Fibroblast of lung (primary cell): ENCODE measurements around the gene UBE2QL1.

Source experiments
- CTCF ChIP-seq, 2 donors: IDR thresholded peaks in 1 of 2; conservative IDR thresholded peaks in 1 of 2; 1 replicate in 1 of 2; 2 replicates in 1 of 2; pipeline ENCODE4 v1.5.1; 2011 to 2012; ENCODE audit warnings: low read length in 2 of 2, control low read depth in 1 of 2, inconsistent platforms in 1 of 2, low read depth in 1 of 2, mild to moderate bottlenecking in 1 of 2
- EZH2 ChIP-seq: IDR thresholded peaks from 2 replicates; pipeline ENCODE4 v1.5.1; 2012; ENCODE audit warnings: low read length, control low read depth, mild to moderate bottlenecking; ENCODE audit errors: missing control alignments

DNA sequence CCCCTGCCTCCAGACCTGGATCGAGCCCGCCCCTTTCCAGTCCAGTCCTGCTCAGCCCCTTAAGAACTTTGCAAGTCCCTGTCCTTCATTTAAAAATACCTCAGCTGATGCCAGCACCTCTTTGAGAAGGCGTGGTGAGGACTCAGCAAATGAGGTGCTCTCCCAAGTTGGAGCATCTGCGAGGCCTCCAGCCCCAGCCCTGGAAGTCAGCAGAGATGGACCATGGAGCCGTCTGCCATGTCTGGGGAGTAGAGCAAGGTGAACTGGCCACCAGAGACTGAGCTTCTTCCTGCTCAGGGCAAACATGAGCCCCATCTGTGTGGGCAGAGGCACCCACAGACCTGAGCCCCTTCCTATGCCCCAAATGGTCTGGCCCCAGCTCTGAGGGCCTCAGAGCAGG lies 71.5 kb downstream of the UBE2QL1 start:
- TF ChIP-seq CTCF (conservative IDR thresholded peaks at IDR 0.05 in 1 of 2, IDR thresholded peaks at IDR 0.05 in 1 of 2; ENCODE audit: low read depth in 1 of 2, low read length in 2 of 2) (no peak), EZH2 (no peak)
